K562 (cell line): ENCODE measurements around the gene MALSU1. TPM values are rescaled to one million over a fixed set of nuclear protein-coding genes. Genes with fewer than 3 reads are reported as not detected.

ENCODE experiments used
- polyA plus RNA-seq, 8 experiments: library from polyadenylated mRNA; depleted of rRNA in 4 of 8; stranded (reverse) in 5 of 8; unstranded in 3 of 8; fragments of >200 nt; fragmentation: Nextera tagmentation in 2 of 8; fragmentation: Illumina TruSeq in 1 of 8; extraction: Ambion mirVana in 2 of 8; extraction: Trizol in 1 of 8; gene quantifications; 2 replicates each; pipeline versions ENCODE4 v1.2.1 to v1.2.3, GENCODE V29; 2011 to 2014; ENCODE audit warnings: inconsistent platforms in 1 of 8, missing spikeins in 1 of 8
- total RNA-seq, 7 experiments: library from RNA; depleted of rRNA in 6 of 7; stranded (reverse); fragments of >200 nt in 6 of 7; fragmentation: Illumina TruSeq in 2 of 7; extraction: Trizol in 2 of 7; gene quantifications; 2 replicates each; pipeline versions ENCODE4 v1.2.1 to v1.2.3, GENCODE V29; 2011 to 2021; ENCODE audit warnings: low replicate concordance in 1 of 7
- TF ChIP-seq, protein P1 (sequence below), 2 experiments: fragments of 450-650 bp; formaldehyde crosslinking in 1 of 2; IDR thresholded peaks; 2 replicates each; pipeline versions ENCODE4 v1.4.0 to v1.6.1; 2014 to 2020; ENCODE audit warnings: mild to moderate bottlenecking in 2 of 2, borderline replicate concordance in 1 of 2, low read depth in 1 of 2

The MALSU1 gene
- total and polyA plus RNA-seq, 9 of the 15 experiments (the other 6 are each of a cell fraction or from before 2014, with no cell fraction given), result 12.3 to 308 (median 81.2) TPM

DNA sequence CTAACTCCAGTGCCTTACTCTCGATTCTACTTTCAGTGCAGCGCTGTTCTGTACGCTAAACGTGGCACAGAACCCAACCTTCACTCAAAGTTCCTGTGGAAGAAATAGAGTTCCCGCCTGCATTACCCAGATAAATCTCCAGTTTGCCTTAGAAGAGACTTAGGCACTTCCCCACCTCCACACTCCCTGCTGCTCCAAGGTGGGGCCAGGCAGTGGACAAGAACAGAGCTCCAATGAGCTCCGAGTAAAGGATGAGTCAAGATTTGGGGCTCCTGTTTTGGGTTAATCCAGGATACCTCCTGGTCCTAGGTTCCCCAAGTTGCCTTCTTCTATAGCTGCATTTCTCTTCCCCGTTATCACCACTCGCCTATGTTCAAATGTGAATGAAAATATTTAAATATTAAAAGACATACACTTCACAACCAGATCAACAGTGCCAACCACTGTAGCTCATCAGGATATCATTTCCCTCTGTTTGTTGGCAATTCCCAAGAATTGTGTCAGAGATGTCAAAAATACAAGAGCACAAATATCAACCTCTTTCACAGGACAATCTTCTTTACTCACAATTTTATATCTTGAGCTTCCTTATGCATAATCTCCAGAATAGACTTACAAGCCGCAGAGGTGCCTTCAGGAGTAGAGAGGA lies 48.0 kb downstream of the MALSU1 start (continued):
- TF ChIP-seq, protein P1, sequence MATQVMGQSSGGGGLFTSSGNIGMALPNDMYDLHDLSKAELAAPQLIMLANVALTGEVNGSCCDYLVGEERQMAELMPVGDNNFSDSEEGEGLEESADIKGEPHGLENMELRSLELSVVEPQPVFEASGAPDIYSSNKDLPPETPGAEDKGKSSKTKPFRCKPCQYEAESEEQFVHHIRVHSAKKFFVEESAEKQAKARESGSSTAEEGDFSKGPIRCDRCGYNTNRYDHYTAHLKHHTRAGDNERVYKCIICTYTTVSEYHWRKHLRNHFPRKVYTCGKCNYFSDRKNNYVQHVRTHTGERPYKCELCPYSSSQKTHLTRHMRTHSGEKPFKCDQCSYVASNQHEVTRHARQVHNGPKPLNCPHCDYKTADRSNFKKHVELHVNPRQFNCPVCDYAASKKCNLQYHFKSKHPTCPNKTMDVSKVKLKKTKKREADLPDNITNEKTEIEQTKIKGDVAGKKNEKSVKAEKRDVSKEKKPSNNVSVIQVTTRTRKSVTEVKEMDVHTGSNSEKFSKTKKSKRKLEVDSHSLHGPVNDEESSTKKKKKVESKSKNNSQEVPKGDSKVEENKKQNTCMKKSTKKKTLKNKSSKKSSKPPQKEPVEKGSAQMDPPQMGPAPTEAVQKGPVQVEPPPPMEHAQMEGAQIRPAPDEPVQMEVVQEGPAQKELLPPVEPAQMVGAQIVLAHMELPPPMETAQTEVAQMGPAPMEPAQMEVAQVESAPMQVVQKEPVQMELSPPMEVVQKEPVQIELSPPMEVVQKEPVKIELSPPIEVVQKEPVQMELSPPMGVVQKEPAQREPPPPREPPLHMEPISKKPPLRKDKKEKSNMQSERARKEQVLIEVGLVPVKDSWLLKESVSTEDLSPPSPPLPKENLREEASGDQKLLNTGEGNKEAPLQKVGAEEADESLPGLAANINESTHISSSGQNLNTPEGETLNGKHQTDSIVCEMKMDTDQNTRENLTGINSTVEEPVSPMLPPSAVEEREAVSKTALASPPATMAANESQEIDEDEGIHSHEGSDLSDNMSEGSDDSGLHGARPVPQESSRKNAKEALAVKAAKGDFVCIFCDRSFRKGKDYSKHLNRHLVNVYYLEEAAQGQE (IDR thresholded peaks at IDR 0.05; ENCODE audit: borderline replicate concordance), result no peak
- TF ChIP-seq, protein P1 (CRISPR knock-in tag; IDR thresholded peaks at IDR 0.05; ENCODE audit: low read depth), result no peak
